ENCODE data around the gene ZNF324B. TPM values are rescaled to one million over a fixed set of nuclear protein-coding genes. Genes with fewer than 3 reads are reported as not detected.

The ZNF324B gene
- total RNA-seq, 1 experiment from 2014 or later = 4.6 TPM

DNA sequence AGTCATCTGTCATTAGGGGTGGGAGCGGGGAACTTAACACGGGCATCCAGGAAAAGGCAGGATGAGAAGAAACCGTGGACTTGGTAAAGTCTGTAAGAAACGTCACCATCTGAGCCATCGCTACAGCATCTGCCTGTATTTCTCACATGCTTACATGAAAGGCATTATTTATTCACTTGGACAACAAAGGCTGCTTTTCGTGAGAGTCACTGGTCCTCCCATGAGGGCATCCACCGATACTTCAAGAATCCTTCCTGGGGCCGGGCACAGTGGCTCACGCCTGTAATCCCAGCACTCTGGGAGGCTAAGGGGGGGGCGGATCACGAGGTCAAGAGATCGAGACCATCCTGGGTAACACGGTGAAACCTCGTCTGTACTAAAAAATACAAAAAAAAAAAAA is 40.8 kb downstream of the ZNF324B start:
- DNase-seq = no peak
- intact Hi-C loops (cut with micrococcal nuclease; ENCODE audit: unreplicated experiment) = no loop called here
- no TSS peak for BruUV-seq (replicated peaks)
- Histone ChIP-seq H3K4me3 (ENCODE audit: low read depth, low read length) (no peak overlapping the region), H3K4me1 (no peaks in the 10 kb centered on the region), H3K36me3 (ENCODE audit: control insufficient read depth, insufficient read depth, low read length) (no peaks in the 10 kb centered on the region), H3K27me3 (replicated peaks; ENCODE audit: control insufficient read depth, insufficient read depth, low read length) (no peaks in the 10 kb centered on the region), H3K9me3 (no peaks in the 10 kb centered on the region)
- POLR2A ChIA-PET = no interaction called here
- Mint-ChIP-seq H3K9me3 (ENCODE audit: unreplicated experiment) (no peaks in the 10 kb centered on the region), H3K27me3 (ENCODE audit: insufficient read depth, unreplicated experiment) (no peaks in the 10 kb centered on the region), H3K27ac (ENCODE audit: unreplicated experiment) (no peak overlapping the region), H3K4me1 (ENCODE audit: low read depth, unreplicated experiment) (no peaks in the 10 kb centered on the region), H3K4me3 (ENCODE audit: unreplicated experiment) (no peak overlapping the region), H3K36me3 (ENCODE audit: insufficient read depth, unreplicated experiment) (no peaks in the 10 kb centered on the region)
- TF ChIP-seq, protein P1, sequence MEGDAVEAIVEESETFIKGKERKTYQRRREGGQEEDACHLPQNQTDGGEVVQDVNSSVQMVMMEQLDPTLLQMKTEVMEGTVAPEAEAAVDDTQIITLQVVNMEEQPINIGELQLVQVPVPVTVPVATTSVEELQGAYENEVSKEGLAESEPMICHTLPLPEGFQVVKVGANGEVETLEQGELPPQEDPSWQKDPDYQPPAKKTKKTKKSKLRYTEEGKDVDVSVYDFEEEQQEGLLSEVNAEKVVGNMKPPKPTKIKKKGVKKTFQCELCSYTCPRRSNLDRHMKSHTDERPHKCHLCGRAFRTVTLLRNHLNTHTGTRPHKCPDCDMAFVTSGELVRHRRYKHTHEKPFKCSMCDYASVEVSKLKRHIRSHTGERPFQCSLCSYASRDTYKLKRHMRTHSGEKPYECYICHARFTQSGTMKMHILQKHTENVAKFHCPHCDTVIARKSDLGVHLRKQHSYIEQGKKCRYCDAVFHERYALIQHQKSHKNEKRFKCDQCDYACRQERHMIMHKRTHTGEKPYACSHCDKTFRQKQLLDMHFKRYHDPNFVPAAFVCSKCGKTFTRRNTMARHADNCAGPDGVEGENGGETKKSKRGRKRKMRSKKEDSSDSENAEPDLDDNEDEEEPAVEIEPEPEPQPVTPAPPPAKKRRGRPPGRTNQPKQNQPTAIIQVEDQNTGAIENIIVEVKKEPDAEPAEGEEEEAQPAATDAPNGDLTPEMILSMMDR (IDR thresholded peaks at IDR 0.05; ENCODE audit: insufficient read depth in 1 of 2, low read depth in 1 of 2, low read length in 1 of 2, severe bottlenecking in 1 of 2, unreplicated experiment in 1 of 2) = no peak
- CTCF ChIA-PET = no interaction called here

DNA sequence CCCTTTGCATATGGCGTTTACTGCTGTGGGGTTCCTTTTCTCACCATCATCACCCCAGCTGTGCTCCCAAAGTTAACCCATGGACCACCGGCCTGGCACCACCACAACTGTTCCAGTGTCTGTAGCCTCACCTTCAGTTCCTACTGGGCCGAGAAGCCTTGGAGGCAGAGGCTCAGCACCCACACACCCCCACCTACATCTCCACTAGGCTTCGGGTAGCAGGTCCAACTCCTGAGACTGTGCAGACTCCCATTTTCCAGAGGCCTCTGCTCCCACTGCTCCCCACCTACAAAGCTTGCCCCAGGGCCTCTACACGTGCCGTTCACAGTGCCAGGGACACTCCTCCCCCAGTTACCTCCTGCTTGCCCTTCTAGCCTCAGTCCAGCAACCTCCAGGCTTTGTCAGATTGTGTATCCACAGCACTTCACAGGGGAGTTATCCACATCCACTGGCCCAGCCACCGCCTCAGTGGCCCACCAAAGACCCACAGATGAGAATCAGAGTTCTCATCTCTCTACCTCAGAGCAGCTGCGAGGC is 46.3 kb downstream of the ZNF324B start:
- peaks cover 7% of the 10 kb centered on the region for H3K4me1 Mint-ChIP-seq (ENCODE audit: low read depth, unreplicated experiment)
- Histone ChIP-seq H3K9me3 (no peaks in the 10 kb centered on the region), H3K27me3 (replicated peaks; ENCODE audit: control insufficient read depth, insufficient read depth, low read length) (no peaks in the 10 kb centered on the region), H3K4me3 (ENCODE audit: low read depth, low read length) (no peak overlapping the region), H3K4me1 (peaks cover 8% of the 10 kb centered on the region; the same call in 1 of the 2 replicates), H3K36me3 (ENCODE audit: control insufficient read depth, insufficient read depth, low read length) (no peaks in the 10 kb centered on the region)
- no peak for DNase-seq
- TF ChIP-seq, protein P1 (IDR thresholded peaks at IDR 0.05; ENCODE audit: insufficient read depth in 1 of 2, low read depth in 1 of 2, low read length in 1 of 2, severe bottlenecking in 1 of 2, unreplicated experiment in 1 of 2) = no peak
- no peak overlapping the region for H3K27ac Mint-ChIP-seq (ENCODE audit: unreplicated experiment)
- ChIA-PET POLR2A (no interaction called here), CTCF (no interaction called here)
- no peaks in the 10 kb centered on the region for H3K27me3 Mint-ChIP-seq (ENCODE audit: insufficient read depth, unreplicated experiment)
- H3K36me3 Mint-ChIP-seq (ENCODE audit: insufficient read depth, unreplicated experiment) = no peaks in the 10 kb centered on the region
- no peak overlapping the region for H3K4me3 Mint-ChIP-seq (ENCODE audit: unreplicated experiment)
- BruUV-seq (replicated peaks) = no TSS peak
- intact Hi-C loops (cut with micrococcal nuclease; ENCODE audit: unreplicated experiment) = loop anchor here (2.0 kb wide), 2 partner anchors 31 to 111 kb away; partner anchors contain the start of genes RPS5 and ZNF324
- peaks cover 12% of the 10 kb centered on the region for H3K9me3 Mint-ChIP-seq (ENCODE audit: unreplicated experiment)

GRCh38 chr19:58498316-58499020 is 47.0 kb downstream of the ZNF324B start:
- TSS peak; percentile 69 for BruUV-seq (replicated peaks)
- no peaks in the 10 kb centered on the region for H3K9me3 ChIP-seq
- no peak for DNase-seq
- H3K4me3 Mint-ChIP-seq (ENCODE audit: unreplicated experiment) = peak overlapping the region; percentile 78
- H3K27me3 Mint-ChIP-seq (ENCODE audit: insufficient read depth, unreplicated experiment) = no peaks in the 10 kb centered on the region
- no peaks in the 10 kb centered on the region for H3K36me3 Mint-ChIP-seq (ENCODE audit: insufficient read depth, unreplicated experiment)
- H3K27ac Mint-ChIP-seq (ENCODE audit: unreplicated experiment) = peak overlapping the region; percentile 73
- H3K27me3 ChIP-seq (replicated peaks; ENCODE audit: control insufficient read depth, insufficient read depth, low read length) = no peaks in the 10 kb centered on the region
- H3K4me1 ChIP-seq = peaks cover 8% of the 10 kb centered on the region; the same call in 1 of the 2 replicates
- CTCF ChIA-PET = interaction anchor here (3.0 kb wide), 1 partner anchor 21 kb away, joined by 14 read pairs; the partner anchor contains the start of gene ZBTB45
- peaks cover 7% of the 10 kb centered on the region for H3K4me1 Mint-ChIP-seq (ENCODE audit: low read depth, unreplicated experiment)
- H3K36me3 ChIP-seq (ENCODE audit: control insufficient read depth, insufficient read depth, low read length) = no peaks in the 10 kb centered on the region
- intact Hi-C loops (cut with micrococcal nuclease; ENCODE audit: unreplicated experiment) = loop anchor here (1.0 to 2.0 kb wide), 5 partner anchors 21 to 112 kb away; partner anchors contain the start of genes MZF1, RPS5, ZBTB45 and ZNF324
- H3K9me3 Mint-ChIP-seq (ENCODE audit: unreplicated experiment) = peaks cover 20% of the 10 kb centered on the region
- POLR2A ChIA-PET = interaction anchor here (0.9 kb wide), 1 partner anchor 45 kb away, joined by 10 read pairs; the partner anchor contains the start of gene TRIM28
- H3K4me3 ChIP-seq (ENCODE audit: low read depth, low read length) = peak overlapping the region; percentile 69
- TF ChIP-seq, protein P1 (IDR thresholded peaks at IDR 0.05; ENCODE audit: insufficient read depth in 1 of 2, low read depth in 1 of 2, low read length in 1 of 2, severe bottlenecking in 1 of 2, unreplicated experiment in 1 of 2) = no peak
